GM12878 (cell line): ENCODE measurements around the gene BBC3. TPM values are rescaled to one million over a fixed set of nuclear protein-coding genes. Genes with fewer than 3 reads are reported as not detected.
A peak's percentile ranks its signal among the peaks of the same experiment; 100 is the strongest.

Experiments used
- ASH2L ChIP-seq: fragments of 300-600, 200-600 bp; sonication (generic); IDR thresholded peaks from 2 replicates; pipeline ENCODE4 v1.6.1; 2017; ENCODE audit warnings: low read depth, mild to moderate bottlenecking, borderline replicate concordance
- BHLHE40 ChIP-seq, 2 experiments: fragments of 450-650 bp in 1 of 2; IDR thresholded peaks; 2 replicates each; pipeline ENCODE4 v1.6.1; 2011 to 2017; ENCODE audit warnings: low read depth in 2 of 2, borderline replicate concordance in 1 of 2, improper control_type of control experiment in 1 of 2, low read length in 1 of 2, mild to moderate bottlenecking in 1 of 2
- BMI1 ChIP-seq: fragments of 450-650 bp; IDR thresholded peaks from 2 replicates; pipeline ENCODE4 v1.6.1; 2016; ENCODE audit warnings: mild to moderate bottlenecking, moderate library complexity, borderline replicate concordance
- EGR1 ChIP-seq, 2 experiments: IDR thresholded peaks; 1 replicate in 1 of 2; 2 replicates in 1 of 2; pipeline ENCODE4 v1.6.1; 2011 to 2012; ENCODE audit warnings: low read depth in 2 of 2, low read length in 2 of 2, borderline replicate concordance in 1 of 2, mild to moderate bottlenecking in 1 of 2, moderate library complexity in 1 of 2
- ESRRA ChIP-seq: IDR thresholded peaks from 2 replicates; pipeline ENCODE4 v1.6.1; 2012; ENCODE audit warnings: mild to moderate bottlenecking, low read length, improper control_type of control experiment
- HCFC1 ChIP-seq: fragments of 150-350 bp; IDR thresholded peaks from 2 replicates; pipeline ENCODE4 v1.6.1; 2014; ENCODE audit warnings: low read length
- HDAC2 ChIP-seq: fragments of 200-600 bp; sonication (generic); IDR thresholded peaks from 2 replicates; pipeline ENCODE4 v1.6.1; 2017
- HDAC6 ChIP-seq: fragments of 200-600 bp; sonication (generic); IDR thresholded peaks from one replicate; pipeline ENCODE4 v1.8.0; 2017; ENCODE audit warnings: antibody characterized with exemption; ENCODE audit not compliant: unreplicated experiment
- JUND ChIP-seq: IDR thresholded peaks from 2 replicates; pipeline ENCODE4 v1.6.1; 2012; ENCODE audit warnings: low read depth, mild to moderate bottlenecking, low read length, improper control_type of control experiment, moderate library complexity
- KLF5 ChIP-seq: fragments of 450-650 bp; IDR thresholded peaks from 2 replicates; pipeline ENCODE4 v1.6.1; 2014; ENCODE audit warnings: mild to moderate bottlenecking; ENCODE audit not compliant: partially characterized antibody
- MEF2A ChIP-seq: IDR thresholded peaks from 2 replicates; pipeline ENCODE4 v1.6.1; 2011; ENCODE audit warnings: low read depth, mild to moderate bottlenecking, low read length, moderate library complexity; ENCODE audit not compliant: insufficient read depth
- MTA3 ChIP-seq: IDR thresholded peaks from 2 replicates; pipeline ENCODE4 v1.6.1; 2012; ENCODE audit warnings: low read length, inconsistent platforms, borderline replicate concordance
- MYB ChIP-seq: fragments of 150-350 bp; IDR thresholded peaks from 2 replicates; pipeline ENCODE4 v1.6.1; 2014; ENCODE audit warnings: mild to moderate bottlenecking, low read depth, low read length, borderline replicate concordance
- NBN ChIP-seq: fragments of 450-650 bp; IDR thresholded peaks from 2 replicates; pipeline ENCODE4 v1.6.1; 2016
- NR2C2 ChIP-seq: IDR thresholded peaks from 2 replicates; pipeline ENCODE4 v1.6.1; 2011; ENCODE audit warnings: borderline replicate concordance, low read depth; ENCODE audit not compliant: control insufficient read depth, insufficient read length
- SIN3A ChIP-seq: IDR thresholded peaks from 2 replicates; pipeline ENCODE4 v1.6.1; 2012; ENCODE audit warnings: low read depth, low read length, improper control_type of control experiment
- SIX5 ChIP-seq: IDR thresholded peaks from 2 replicates; pipeline ENCODE4 v1.6.1; 2011; ENCODE audit warnings: mild to moderate bottlenecking, low read depth, low read length, moderate library complexity; ENCODE audit not compliant: severe bottlenecking
- SMAD1 ChIP-seq: fragments of 450-650 bp; IDR thresholded peaks from 2 replicates; pipeline ENCODE4 v1.6.1; 2018; ENCODE audit warnings: mild to moderate bottlenecking, low read depth; ENCODE audit not compliant: partially characterized antibody
- ZBED1 ChIP-seq: IDR thresholded peaks from 2 replicates; pipeline ENCODE4 v1.6.1; 2016; ENCODE audit warnings: borderline replicate concordance
- ZNF622 ChIP-seq: fragments of 450-650 bp; IDR thresholded peaks from 2 replicates; pipeline ENCODE4 v1.6.1; 2017; ENCODE audit warnings: mild to moderate bottlenecking, inconsistent platforms
- polyA plus RNA-seq, 11 experiments: library from polyadenylated mRNA; depleted of rRNA in 4 of 11; unstranded in 6 of 11; stranded (reverse) in 5 of 11; fragments of >200 nt; fragmentation: Nextera tagmentation in 4 of 11; fragmentation: Illumina TruSeq in 1 of 11; extraction: Ambion mirVana in 4 of 11; extraction: Trizol in 1 of 11; gene quantifications; 1 replicate in 1 of 11; 2 replicates in 10 of 11; pipeline versions ENCODE4 v1.2.1 to v1.2.3, GENCODE V29; 2011 to 2016; ENCODE audit warnings: inconsistent platforms in 2 of 11, missing spikeins in 2 of 11, low read depth in 1 of 11
- total RNA-seq, 4 experiments: library from RNA; depleted of rRNA in 3 of 4; stranded (reverse); fragments of >200 nt in 3 of 4; fragmentation: Illumina TruSeq in 1 of 4; extraction: Trizol in 1 of 4; gene quantifications; 2 replicates each; pipeline versions ENCODE4 v1.2.1 to v1.2.3, GENCODE V29; 2013 to 2021
- TF ChIP-seq, protein P1 (sequence below): fragments of 150-350 bp; IDR thresholded peaks from 2 replicates; pipeline ENCODE4 v1.6.1; 2014; ENCODE audit warnings: mild to moderate bottlenecking, low read depth, low read length
- TF ChIP-seq, protein P2 (sequence below): fragments of 450-650 bp; IDR thresholded peaks from 2 replicates; pipeline ENCODE4 v1.6.1; 2016; ENCODE audit warnings: mild to moderate bottlenecking
- TF ChIP-seq, protein P3 (sequence below): fragments of 450-650 bp; IDR thresholded peaks from 2 replicates; pipeline ENCODE4 v1.6.1; 2017; ENCODE audit warnings: antibody characterized with exemption, mild to moderate bottlenecking, moderate library complexity
- TF ChIP-seq, protein P4 (sequence below): IDR thresholded peaks from 2 replicates; pipeline ENCODE4 v1.6.1; 2011; ENCODE audit warnings: borderline replicate concordance, low read depth, mild to moderate bottlenecking, moderate library complexity, low read length; ENCODE audit not compliant: insufficient read depth, poor library complexity, severe bottlenecking

Gene BBC3
- total and polyA plus RNA-seq, 10 of the 15 experiments (the other 5 are each of a cell fraction or from before 2014, with no cell fraction given), result 0.10 to 17.9 (median 7.5) TPM

- TF ChIP-seq, protein P1, sequence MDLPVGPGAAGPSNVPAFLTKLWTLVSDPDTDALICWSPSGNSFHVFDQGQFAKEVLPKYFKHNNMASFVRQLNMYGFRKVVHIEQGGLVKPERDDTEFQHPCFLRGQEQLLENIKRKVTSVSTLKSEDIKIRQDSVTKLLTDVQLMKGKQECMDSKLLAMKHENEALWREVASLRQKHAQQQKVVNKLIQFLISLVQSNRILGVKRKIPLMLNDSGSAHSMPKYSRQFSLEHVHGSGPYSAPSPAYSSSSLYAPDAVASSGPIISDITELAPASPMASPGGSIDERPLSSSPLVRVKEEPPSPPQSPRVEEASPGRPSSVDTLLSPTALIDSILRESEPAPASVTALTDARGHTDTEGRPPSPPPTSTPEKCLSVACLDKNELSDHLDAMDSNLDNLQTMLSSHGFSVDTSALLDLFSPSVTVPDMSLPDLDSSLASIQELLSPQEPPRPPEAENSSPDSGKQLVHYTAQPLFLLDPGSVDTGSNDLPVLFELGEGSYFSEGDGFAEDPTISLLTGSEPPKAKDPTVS, result no peak
- TF ChIP-seq, protein P2, sequence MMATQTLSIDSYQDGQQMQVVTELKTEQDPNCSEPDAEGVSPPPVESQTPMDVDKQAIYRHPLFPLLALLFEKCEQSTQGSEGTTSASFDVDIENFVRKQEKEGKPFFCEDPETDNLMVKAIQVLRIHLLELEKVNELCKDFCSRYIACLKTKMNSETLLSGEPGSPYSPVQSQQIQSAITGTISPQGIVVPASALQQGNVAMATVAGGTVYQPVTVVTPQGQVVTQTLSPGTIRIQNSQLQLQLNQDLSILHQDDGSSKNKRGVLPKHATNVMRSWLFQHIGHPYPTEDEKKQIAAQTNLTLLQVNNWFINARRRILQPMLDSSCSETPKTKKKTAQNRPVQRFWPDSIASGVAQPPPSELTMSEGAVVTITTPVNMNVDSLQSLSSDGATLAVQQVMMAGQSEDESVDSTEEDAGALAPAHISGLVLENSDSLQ, result no peak
- TF ChIP-seq NR2C2 (no peak), ESRRA (no peak), HCFC1 (no peak), SIN3A (no peak), ZBED1 (no peak), HDAC6 (no peak), MTA3 (no peak), SIX5 (no peak), MYB (no peak), EGR1 (IDR thresholded peaks at IDR 0.05; ENCODE audit: borderline replicate concordance in 1 of 2, low read depth in 2 of 2, low read length in 2 of 2) (peak; percentile 41 to 97), MEF2A (no peak), BMI1 (no peak), ZNF622 (no peak), HDAC2 (no peak), SMAD1 (no peak), ASH2L (no peak), JUND (no peak), NBN (no peak), KLF5 (no peak), BHLHE40 (IDR thresholded peaks at IDR 0.05; ENCODE audit: borderline replicate concordance in 1 of 2, low read depth in 2 of 2, low read length in 1 of 2) (peak in 1 of 2 experiments; percentile 55; a peak in 2 of 4 replicates)
- TF ChIP-seq, protein P3, sequence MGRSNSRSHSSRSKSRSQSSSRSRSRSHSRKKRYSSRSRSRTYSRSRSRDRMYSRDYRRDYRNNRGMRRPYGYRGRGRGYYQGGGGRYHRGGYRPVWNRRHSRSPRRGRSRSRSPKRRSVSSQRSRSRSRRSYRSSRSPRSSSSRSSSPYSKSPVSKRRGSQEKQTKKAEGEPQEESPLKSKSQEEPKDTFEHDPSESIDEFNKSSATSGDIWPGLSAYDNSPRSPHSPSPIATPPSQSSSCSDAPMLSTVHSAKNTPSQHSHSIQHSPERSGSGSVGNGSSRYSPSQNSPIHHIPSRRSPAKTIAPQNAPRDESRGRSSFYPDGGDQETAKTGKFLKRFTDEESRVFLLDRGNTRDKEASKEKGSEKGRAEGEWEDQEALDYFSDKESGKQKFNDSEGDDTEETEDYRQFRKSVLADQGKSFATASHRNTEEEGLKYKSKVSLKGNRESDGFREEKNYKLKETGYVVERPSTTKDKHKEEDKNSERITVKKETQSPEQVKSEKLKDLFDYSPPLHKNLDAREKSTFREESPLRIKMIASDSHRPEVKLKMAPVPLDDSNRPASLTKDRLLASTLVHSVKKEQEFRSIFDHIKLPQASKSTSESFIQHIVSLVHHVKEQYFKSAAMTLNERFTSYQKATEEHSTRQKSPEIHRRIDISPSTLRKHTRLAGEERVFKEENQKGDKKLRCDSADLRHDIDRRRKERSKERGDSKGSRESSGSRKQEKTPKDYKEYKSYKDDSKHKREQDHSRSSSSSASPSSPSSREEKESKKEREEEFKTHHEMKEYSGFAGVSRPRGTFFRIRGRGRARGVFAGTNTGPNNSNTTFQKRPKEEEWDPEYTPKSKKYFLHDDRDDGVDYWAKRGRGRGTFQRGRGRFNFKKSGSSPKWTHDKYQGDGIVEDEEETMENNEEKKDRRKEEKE, result no peak
- TF ChIP-seq, protein P4, sequence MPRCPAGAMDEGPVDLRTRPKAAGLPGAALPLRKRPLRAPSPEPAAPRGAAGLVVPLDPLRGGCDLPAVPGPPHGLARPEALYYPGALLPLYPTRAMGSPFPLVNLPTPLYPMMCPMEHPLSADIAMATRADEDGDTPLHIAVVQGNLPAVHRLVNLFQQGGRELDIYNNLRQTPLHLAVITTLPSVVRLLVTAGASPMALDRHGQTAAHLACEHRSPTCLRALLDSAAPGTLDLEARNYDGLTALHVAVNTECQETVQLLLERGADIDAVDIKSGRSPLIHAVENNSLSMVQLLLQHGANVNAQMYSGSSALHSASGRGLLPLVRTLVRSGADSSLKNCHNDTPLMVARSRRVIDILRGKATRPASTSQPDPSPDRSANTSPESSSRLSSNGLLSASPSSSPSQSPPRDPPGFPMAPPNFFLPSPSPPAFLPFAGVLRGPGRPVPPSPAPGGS, result no peak
Measured at GRCh38 chr19:47274891-47275761, 44.1 kb upstream of the BBC3 start (continued).
